Neural crest cell (in vitro differentiated cells): ENCODE results near the gene POLR1A. TPM values are rescaled to one million over a fixed set of nuclear protein-coding genes. Genes with fewer than 3 reads are reported as not detected.
A peak's percentile ranks its signal among the peaks of the same experiment; 100 is the strongest.

Source experiments
- DNase-seq: peaks from one replicate; pipeline ENCODE4 v3.0.0; 2021; ENCODE audit warnings: low read depth, mixed read lengths, low spot score
- H3K27ac Mint-ChIP-seq: one replicate; pipeline ENCODE4 v1.8.0; 2021; ENCODE audit warnings: mild to moderate bottlenecking, mixed read lengths; ENCODE audit not compliant: unreplicated experiment
- H3K27me3 Mint-ChIP-seq: 2 replicates; pipeline ENCODE4 v1.8.0; 2021; ENCODE audit warnings: low read depth, mild to moderate bottlenecking, mixed read lengths
- H3K36me3 Mint-ChIP-seq: 2 replicates; pipeline ENCODE4 v1.8.0; 2021; ENCODE audit warnings: low read depth, mild to moderate bottlenecking, mixed read lengths
- H3K4me1 Mint-ChIP-seq: 2 replicates; pipeline ENCODE4 v1.8.0; 2021; ENCODE audit warnings: mixed read lengths
- H3K4me3 Mint-ChIP-seq: one replicate; pipeline ENCODE4 v1.8.0; 2021; ENCODE audit warnings: mild to moderate bottlenecking, mixed read lengths
- H3K9me3 Mint-ChIP-seq: 2 replicates; pipeline ENCODE4 v1.8.0; 2021; ENCODE audit warnings: mixed read lengths
- total RNA-seq: library from RNA; stranded (reverse); gene quantifications from 2 replicates; pipeline ENCODE4 v1.2.1, GENCODE V29; 2021
- TF ChIP-seq, protein P1 (sequence below): fragments of 200-600 bp; sonication (generic); conservative IDR thresholded peaks from 2 replicates; pipeline ENCODE4 v1.5.0; 2021; ENCODE audit warnings: antibody characterized with exemption, mild to moderate bottlenecking

Gene POLR1A
- total RNA-seq, 1 donor from 2014 or later, result 67.8 TPM

DNA sequence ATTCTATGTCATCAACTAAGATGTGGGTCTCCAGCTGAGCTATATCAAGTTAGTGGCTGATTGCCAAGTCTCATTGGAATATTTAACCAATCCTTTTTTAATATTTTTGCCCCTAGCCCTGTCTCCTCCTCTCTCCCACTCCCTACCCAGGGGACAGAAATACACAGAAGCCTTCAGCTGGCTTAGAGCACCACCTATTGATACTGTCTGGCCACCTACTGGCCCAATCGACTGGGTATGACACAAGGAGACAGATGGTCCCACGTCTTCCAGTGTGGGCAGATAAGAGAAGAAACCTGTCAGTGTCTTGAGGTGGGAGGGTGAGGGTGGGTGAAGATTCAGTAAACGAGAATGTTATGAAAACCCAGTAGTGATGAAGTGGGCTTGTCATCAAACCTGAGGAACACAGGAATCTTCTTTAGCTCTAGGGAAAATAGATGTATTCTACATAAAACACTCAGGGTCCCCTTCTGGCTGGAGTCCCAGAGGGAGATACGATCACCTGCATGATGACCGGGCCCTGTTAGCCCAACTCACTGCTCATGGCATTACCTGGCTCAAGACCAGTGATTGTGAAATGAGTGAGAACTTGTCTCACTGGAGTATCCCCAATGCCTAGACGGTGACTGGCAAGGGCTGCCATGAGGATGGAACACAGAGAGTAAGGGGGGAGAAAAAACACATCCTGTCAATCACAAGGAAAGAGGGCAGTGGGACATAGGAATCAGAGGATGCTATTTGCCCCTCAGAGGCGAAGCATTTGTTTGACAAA, 26.7 kb downstream of the POLR1A start:
- no peak for DNase-seq
- H3K27me3 Mint-ChIP-seq, result no peaks in the 10 kb centered on the region
- TF ChIP-seq, protein P1, sequence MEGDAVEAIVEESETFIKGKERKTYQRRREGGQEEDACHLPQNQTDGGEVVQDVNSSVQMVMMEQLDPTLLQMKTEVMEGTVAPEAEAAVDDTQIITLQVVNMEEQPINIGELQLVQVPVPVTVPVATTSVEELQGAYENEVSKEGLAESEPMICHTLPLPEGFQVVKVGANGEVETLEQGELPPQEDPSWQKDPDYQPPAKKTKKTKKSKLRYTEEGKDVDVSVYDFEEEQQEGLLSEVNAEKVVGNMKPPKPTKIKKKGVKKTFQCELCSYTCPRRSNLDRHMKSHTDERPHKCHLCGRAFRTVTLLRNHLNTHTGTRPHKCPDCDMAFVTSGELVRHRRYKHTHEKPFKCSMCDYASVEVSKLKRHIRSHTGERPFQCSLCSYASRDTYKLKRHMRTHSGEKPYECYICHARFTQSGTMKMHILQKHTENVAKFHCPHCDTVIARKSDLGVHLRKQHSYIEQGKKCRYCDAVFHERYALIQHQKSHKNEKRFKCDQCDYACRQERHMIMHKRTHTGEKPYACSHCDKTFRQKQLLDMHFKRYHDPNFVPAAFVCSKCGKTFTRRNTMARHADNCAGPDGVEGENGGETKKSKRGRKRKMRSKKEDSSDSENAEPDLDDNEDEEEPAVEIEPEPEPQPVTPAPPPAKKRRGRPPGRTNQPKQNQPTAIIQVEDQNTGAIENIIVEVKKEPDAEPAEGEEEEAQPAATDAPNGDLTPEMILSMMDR, result peak; percentile 54
- no peaks in the 10 kb centered on the region for H3K4me1 Mint-ChIP-seq
- no peaks in the 10 kb centered on the region for H3K9me3 Mint-ChIP-seq
- no peak overlapping the region for H3K4me3 Mint-ChIP-seq
- H3K27ac Mint-ChIP-seq, result no peak overlapping the region
- H3K36me3 Mint-ChIP-seq, result peaks cover 5% of the 10 kb centered on the region

DNA sequence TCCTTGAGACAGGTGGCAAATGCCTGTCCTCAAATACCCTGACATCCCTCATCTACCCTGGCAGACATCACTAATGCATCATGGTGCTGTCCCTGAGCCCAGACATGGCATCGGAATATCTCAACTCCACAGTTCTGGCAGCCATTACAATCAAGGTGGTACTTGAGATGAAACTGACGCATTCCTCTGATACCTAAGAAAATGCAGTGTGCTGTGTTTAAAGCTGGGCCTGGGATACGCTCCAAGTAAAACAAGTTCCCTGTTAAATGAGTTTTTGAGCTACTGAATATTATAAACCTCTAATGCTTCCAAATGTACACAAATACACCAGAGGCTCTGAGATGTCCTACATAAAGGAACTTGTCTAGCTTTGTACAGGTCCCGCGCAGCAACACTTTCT, 29.8 kb downstream of the POLR1A start:
- DNase-seq, result no peak
- TF ChIP-seq, protein P1, result no peak
- Mint-ChIP-seq H3K4me1 (no peaks in the 10 kb centered on the region), H3K27me3 (no peaks in the 10 kb centered on the region), H3K36me3 (peaks cover 21% of the 10 kb centered on the region), H3K4me3 (no peak overlapping the region), H3K27ac (no peak overlapping the region), H3K9me3 (no peaks in the 10 kb centered on the region)

DNA sequence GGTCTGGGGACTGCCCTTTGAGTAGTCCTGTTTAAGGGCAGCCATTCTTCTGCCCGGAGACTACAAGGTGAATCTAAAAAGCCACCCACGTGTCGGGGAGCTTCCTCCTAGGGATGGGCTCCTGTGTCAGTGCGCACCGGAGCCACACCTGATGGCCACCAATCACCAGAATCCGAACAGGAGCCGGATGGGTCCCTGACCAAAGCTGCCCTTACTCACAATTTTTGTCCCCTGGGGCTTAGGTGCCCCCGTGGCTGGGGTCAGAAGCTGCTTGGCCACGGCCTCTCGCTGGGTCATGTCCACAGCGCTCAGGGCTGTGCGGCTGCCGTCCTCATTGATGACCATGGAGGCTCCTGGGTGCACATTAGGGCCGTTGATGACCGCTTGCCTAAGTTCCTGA, 30.9 kb downstream of the POLR1A start:
- Mint-ChIP-seq H3K4me1 (no peaks in the 10 kb centered on the region), H3K27ac (no peak overlapping the region), H3K27me3 (no peaks in the 10 kb centered on the region), H3K9me3 (no peaks in the 10 kb centered on the region), H3K36me3 (peaks cover 30% of the 10 kb centered on the region), H3K4me3 (no peak overlapping the region)
- TF ChIP-seq, protein P1, result no peak
- no peak for DNase-seq

DNA sequence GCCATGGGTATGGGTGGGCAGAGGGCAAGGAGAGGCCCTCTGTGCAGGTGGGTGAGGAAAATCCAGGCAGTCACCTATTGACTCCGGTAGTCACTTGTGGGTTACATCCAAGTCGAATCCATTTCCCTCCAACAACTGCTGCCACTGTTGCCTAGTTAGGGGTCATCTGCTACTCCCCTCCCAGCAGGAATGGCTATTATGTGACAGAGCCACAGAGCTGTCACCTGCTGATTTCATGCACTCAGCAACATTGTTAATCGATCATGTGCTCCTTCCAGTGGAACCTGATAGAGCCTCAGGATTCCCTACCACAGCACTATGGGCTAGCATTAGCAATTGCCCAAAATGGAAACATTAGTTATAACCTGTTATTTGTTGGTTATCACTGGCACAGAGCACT, 31.4 kb downstream of the POLR1A start:
- H3K27ac Mint-ChIP-seq, result peak overlapping the region; percentile 35
- TF ChIP-seq, protein P1, result no peak
- H3K9me3 Mint-ChIP-seq, result no peaks in the 10 kb centered on the region
- no peaks in the 10 kb centered on the region for H3K27me3 Mint-ChIP-seq
- no peak for DNase-seq
- peaks cover 30% of the 10 kb centered on the region for H3K36me3 Mint-ChIP-seq
- no peaks in the 10 kb centered on the region for H3K4me1 Mint-ChIP-seq
- H3K4me3 Mint-ChIP-seq, result no peak overlapping the region

DNA sequence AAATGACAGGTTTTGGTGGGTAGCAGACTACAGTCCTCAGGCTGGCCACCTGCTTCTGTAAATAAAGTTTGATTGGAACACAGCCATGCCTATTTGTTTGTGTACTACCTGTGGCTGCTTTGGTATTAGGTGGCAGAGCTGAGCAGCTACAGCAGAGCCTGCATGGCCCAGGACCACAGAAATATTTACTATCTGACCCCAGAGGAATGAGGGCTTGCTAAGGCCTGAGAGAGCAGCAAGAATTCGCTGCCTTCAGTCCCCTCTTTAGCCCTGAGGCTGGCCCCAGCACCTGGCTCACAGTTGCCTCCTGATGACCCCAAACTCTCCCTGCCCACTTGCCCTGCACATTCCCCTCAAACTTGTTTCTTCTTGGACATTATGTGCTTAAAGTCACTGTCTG, 32.5 kb downstream of the POLR1A start:
- Mint-ChIP-seq H3K4me3 (no peak overlapping the region), H3K27me3 (no peaks in the 10 kb centered on the region), H3K36me3 (peaks cover 30% of the 10 kb centered on the region), H3K27ac (no peak overlapping the region), H3K9me3 (no peaks in the 10 kb centered on the region), H3K4me1 (no peaks in the 10 kb centered on the region)
- no peak for DNase-seq
- TF ChIP-seq, protein P1, result no peak
